ENCODE measurements around the gene HS3ST6. TPM values are rescaled to one million over a fixed set of nuclear protein-coding genes. Genes with fewer than 3 reads are reported as not detected.

Gene HS3ST6
- total and polyA plus RNA-seq, 2 donors (not counting 3 experiments of a cell fraction or from before 2014, with no cell fraction given): not detected

- Histone ChIP-seq H3K9ac (replicated peaks; ENCODE audit: extremely low read depth, insufficient read depth, low read length) (no peak overlapping the region), H2AFZ (ENCODE audit: low read depth, low read length) (no peak overlapping the region), H3K79me2 (ENCODE audit: control insufficient read depth, insufficient read depth, low read length) (no peaks in the 10 kb centered on the region), H3K9me1 (replicated peaks; ENCODE audit: control insufficient read depth, extremely low read depth, insufficient read depth, low read length) (no peaks in the 10 kb centered on the region), H3K9me3 (replicated peaks; ENCODE audit: control insufficient read depth, insufficient read depth, low read length) (no peaks in the 10 kb centered on the region), H3K4me3 (replicated peaks in 1 of 3; ENCODE audit: insufficient read depth in 1 of 3, low read depth in 1 of 3, low read length in 3 of 3) (no peak overlapping the region), H3K4me1 (ENCODE audit: control insufficient read depth, extremely low read depth, insufficient read depth, low read length) (no peaks in the 10 kb centered on the region), H4K20me1 (replicated peaks; ENCODE audit: control insufficient read depth, extremely low read depth, insufficient read depth, low read length) (no peaks in the 10 kb centered on the region), H3K4me2 (ENCODE audit: insufficient read depth, low read length) (no peak overlapping the region), H3K27me3 (ENCODE audit: control insufficient read depth in 2 of 2, insufficient read depth in 2 of 2, low read length in 2 of 2) (peaks cover 24 to 33% of the 10 kb centered on the region in 2 experiments), H3K36me3 (ENCODE audit: control insufficient read depth in 2 of 2, extremely low read depth in 1 of 2, insufficient read depth in 2 of 2, low read length in 2 of 2) (no peaks in the 10 kb centered on the region), H3K27ac (ENCODE audit: insufficient read depth, low read depth, low read length) (no peak overlapping the region)
- CTCF ChIA-PET: interaction anchor here (1.1 to 1.7 kb wide), 5 partner anchors 9 to 60 kb away, joined by 3 to 7 read pairs (median 4); partner anchors contain the start of gene RPS2
- FAIRE-seq (no peak), DNase-seq (ENCODE audit: low read depth, low spot score) (no peak)
- POLR2A ChIA-PET: no interaction called here
- intact Hi-C loops (cut with micrococcal nuclease): no loop called here
- no TSS peak for BruUV-seq (replicated peaks)
- dilution Hi-C loops (cut with MboI; ENCODE audit: extremely low pct_ligation_motif_present, low sequenced_read_pairs): no loop called here
- TF ChIP-seq GATA2 (IDR thresholded peaks at IDR 0.05; ENCODE audit: insufficient read depth, insufficient read length, low read depth, low read length) (no peak), CTCF (IDR thresholded peaks at IDR 0.05; ENCODE audit: extremely low read depth in 1 of 2, insufficient read depth in 1 of 2, low read depth in 1 of 2, low read length in 2 of 2) (no peak), POLR2AphosphoS5 (IDR thresholded peaks at IDR 0.05; ENCODE audit: insufficient read depth, low read depth, low read length) (no peak), POLR2A (IDR thresholded peaks at IDR 0.05; ENCODE audit: low read depth, low read length) (no peak), EZH2 (IDR thresholded peaks at IDR 0.05; ENCODE audit: borderline replicate concordance, low read depth, low read length, severe bottlenecking) (no peak), FOS (IDR thresholded peaks at IDR 0.05; ENCODE audit: borderline replicate concordance, insufficient read depth, low read length) (no peak)
- TF ChIP-seq, protein P1, sequence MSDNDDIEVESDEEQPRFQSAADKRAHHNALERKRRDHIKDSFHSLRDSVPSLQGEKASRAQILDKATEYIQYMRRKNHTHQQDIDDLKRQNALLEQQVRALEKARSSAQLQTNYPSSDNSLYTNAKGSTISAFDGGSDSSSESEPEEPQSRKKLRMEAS (IDR thresholded peaks at IDR 0.05; ENCODE audit: insufficient read depth, insufficient read length): no peak
These were observed 5.9 kb upstream of the HS3ST6 start for GRCh38 chr16:1924095-1924494.
